Measurements from ENCODE around the gene RNF44.
"Not testable (repeated sequence)": the region's sequence is repeated elsewhere in the genome, so short reads cannot be mapped to it uniquely, and the experiment has no call there.

Gene RNF44

DNA sequence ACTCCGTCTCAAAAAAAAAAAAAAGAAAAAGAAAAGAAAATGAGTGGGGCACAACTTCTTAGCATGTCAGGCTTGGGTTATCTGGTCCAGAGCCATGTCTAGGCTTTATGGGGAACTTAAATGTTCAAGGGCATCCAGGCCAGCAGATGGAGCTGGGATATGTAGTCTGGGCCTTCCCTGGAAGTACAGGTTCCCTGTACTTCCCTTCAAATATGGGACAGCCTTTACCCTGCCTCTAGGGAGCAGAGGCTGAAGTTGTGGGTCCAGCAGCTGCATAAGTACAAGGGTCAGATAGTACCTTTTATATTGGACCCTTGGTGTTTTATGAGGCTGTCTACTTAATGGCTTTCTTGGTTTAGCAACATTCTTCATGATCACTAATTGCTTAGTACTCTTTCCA is 46.9 kb downstream of the RNF44 start:
- no peak for DNase-seq (ENCODE audit: low read depth)
- no peak overlapping the region for H3K4me3 ChIP-seq (ENCODE audit: low read depth, low read length)

- DNase-seq (ENCODE audit: low read depth) = no peak
These were observed 48.1 kb downstream of the RNF44 start for GRCh38 chr5:176489077-176489476.

DNA sequence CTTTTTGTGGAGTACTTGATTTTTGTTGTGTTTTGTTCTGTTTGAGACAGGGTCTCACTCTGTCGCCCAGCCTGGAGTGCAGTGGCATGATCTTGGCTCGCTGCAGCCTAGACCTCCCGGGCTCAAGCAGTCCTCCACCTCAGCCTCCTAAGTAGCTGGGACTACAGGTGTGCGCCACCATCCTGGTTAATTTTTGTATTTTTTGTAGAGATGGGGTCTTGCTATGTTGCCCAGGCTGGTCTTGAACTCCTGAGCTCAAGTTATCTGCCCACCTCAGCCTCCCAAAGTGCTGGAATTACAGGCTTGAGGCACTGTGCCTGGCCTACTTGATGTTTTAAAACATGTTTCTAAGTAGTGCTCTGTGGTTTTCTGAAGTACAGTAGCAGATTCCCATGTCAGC is 50.0 kb downstream of the RNF44 start:
- not testable (repeated sequence) for H3K4me3 ChIP-seq (ENCODE audit: low read depth, low read length); DNase-seq (ENCODE audit: low read depth)

More at GRCh38 chr5:176489077-176489476, 48.1 kb downstream of the RNF44 start:
- H3K4me3 ChIP-seq (ENCODE audit: low read depth, low read length) = no peak overlapping the region

DNA sequence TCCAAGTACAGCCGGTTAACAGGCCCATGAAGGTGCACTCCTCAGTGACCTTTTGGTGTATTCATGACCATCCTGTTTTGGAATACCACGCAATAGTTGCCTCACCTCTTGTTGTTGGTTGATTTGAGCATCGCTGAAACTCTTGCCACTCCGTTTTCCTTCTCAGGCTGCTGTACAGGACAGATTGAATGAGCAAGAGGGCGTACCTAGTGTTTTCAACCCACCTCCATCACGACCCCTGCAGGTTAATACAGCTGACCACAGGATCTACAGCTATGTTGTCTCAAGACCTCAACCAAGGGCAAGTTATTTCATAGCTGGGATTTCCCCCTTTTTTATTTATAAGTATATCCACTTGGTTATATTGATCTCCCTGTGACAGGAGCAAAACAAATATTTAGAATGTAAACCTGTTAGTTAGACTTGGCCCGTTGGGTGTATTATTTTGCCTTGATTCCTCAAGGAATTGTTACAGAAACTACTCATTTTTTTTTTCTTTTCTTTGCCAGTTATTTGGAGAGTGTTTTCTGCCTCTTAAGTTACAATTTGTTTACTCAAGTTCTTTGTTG is 50.9 kb downstream of the RNF44 start:
- H3K4me3 ChIP-seq (ENCODE audit: low read depth, low read length) = no peak overlapping the region
- no peak for DNase-seq (ENCODE audit: low read depth)

GRCh38 chr5:176485176-176485575 is 52.0 kb downstream of the RNF44 start:
- no peak for DNase-seq (ENCODE audit: low read depth)
- H3K4me3 ChIP-seq (ENCODE audit: low read depth, low read length) = no peak overlapping the region

GRCh38 chr5:176481711-176482110 is 55.5 kb downstream of the RNF44 start:
- no peak overlapping the region for H3K4me3 ChIP-seq (ENCODE audit: low read depth, low read length)
- no peak for DNase-seq (ENCODE audit: low read depth)
